K562 (cell line): Measurements from ENCODE around the gene INO80. TPM values are rescaled to one million over a fixed set of nuclear protein-coding genes. Genes with fewer than 3 reads are reported as not detected.
A peak's percentile ranks its signal among the peaks of the same experiment; 100 is the strongest.

Experiments used
- ATAC-seq: fragments of 200-7000 bp; cut with Tn5 transposase; 3 replicates; pipeline ENCODE4 v1.9.1; 2020; ENCODE audit warnings: moderate library complexity
- BruUV-seq: library from RNA; stranded (reverse); fragments of 400-500 nt; replicated peaks from 2 replicates; lab custom pipeline; 2021; lab: Mats Ljungman, UMichigan
- CTCF ChIA-PET: fragments of 300-600 bp; formaldehyde crosslinking; extraction: SDS; loops from one replicate; lab custom pipeline; 2021; ENCODE audit warnings: low intra/inter-chr PET ratio; lab: Yijun Ruan, JAX
- POLR2A ChIA-PET: fragments of 300-600, 350-650 bp; sonication (Branson Sonifier 250); formaldehyde crosslinking; extraction: SDS; loops from one replicate; lab custom pipeline; 2021; ENCODE audit warnings: antibody characterized with exemption, inconsistent platforms; lab: Yijun Ruan, JAX
- DNase-seq, 4 experiments: peaks; one replicate each; pipeline versions ENCODE4 v3.0.0 to v3.0.0-alpha.2; 2011 to 2018; ENCODE audit warnings: low spot score in 3 of 4, mixed read lengths in 3 of 4; ENCODE audit errors: extremely low read depth in 1 of 4
- FAIRE-seq: peaks from 2 replicates; lab custom pipeline; 2011; peaks lifted over from hg19 to GRCh38; lab: Jason Lieb, UNC
- H2AFZ ChIP-seq: 2 replicates; pipeline ENCODE4 v1.6.0; 2011; ENCODE audit warnings: low read depth, low read length, control low read depth, inconsistent platforms
- H3K27ac ChIP-seq: fragments of 200-600 bp; 3 replicates; pipeline ENCODE4 v1.8.0; 2011; ENCODE audit warnings: low read depth, mild to moderate bottlenecking, control low read depth, inconsistent platforms, low read length, moderate library complexity, mixed read lengths; ENCODE audit errors: extremely low read depth
- H3K27me3 ChIP-seq, 2 experiments: fragments of 300-600 bp in 1 of 2; 2 replicates in 1 of 2; 3 replicates in 1 of 2; pipeline versions ENCODE4 v1.6.0 to v1.8.0; 2011; ENCODE audit warnings: inconsistent platforms in 2 of 2, low read length in 2 of 2, mild to moderate bottlenecking in 1 of 2, mixed read lengths in 1 of 2, moderate library complexity in 1 of 2; ENCODE audit not compliant: control insufficient read depth in 2 of 2, insufficient read depth in 2 of 2
- H3K36me3 ChIP-seq: fragments of 300-600 bp; 3 replicates; pipeline ENCODE4 v1.8.0; 2011; ENCODE audit warnings: mild to moderate bottlenecking, low read length, inconsistent platforms; ENCODE audit not compliant: control insufficient read depth, insufficient read depth
- H3K4me1 ChIP-seq, 2 experiments: fragments of 200-600 bp in 1 of 2; replicated peaks in 1 of 2; 2 replicates in 1 of 2; 3 replicates in 1 of 2; pipeline versions ENCODE4 v1.5.1 to v1.8.0; 2011; ENCODE audit warnings: inconsistent platforms in 2 of 2, low read length in 2 of 2, mild to moderate bottlenecking in 1 of 2, mixed read lengths in 1 of 2, moderate library complexity in 1 of 2; ENCODE audit not compliant: control insufficient read depth in 2 of 2, insufficient read depth in 2 of 2
- H3K4me2 ChIP-seq: 2 replicates; pipeline ENCODE4 v1.6.1; 2011; ENCODE audit warnings: low read length, control low read depth, inconsistent platforms, mixed read lengths; ENCODE audit not compliant: insufficient read depth
- H3K4me3 ChIP-seq: fragments of 200-600 bp; sonication (generic), shearing (Covaris generic); 2 replicates; pipeline ENCODE4 v1.5.1; 2016; ENCODE audit warnings: control low read depth, inconsistent platforms
- H3K79me2 ChIP-seq: fragments of 200-600 bp; 3 replicates; pipeline ENCODE4 v1.8.0; 2011; ENCODE audit warnings: low read length, inconsistent platforms; ENCODE audit not compliant: control insufficient read depth, insufficient read depth
- H3K9ac ChIP-seq, 2 experiments: 2 replicates each; pipeline versions ENCODE4 v1.6.0 to v1.6.1; 2011; ENCODE audit warnings: low read depth in 2 of 2, low read length in 2 of 2, control low read depth in 1 of 2, inconsistent platforms in 1 of 2, mild to moderate bottlenecking in 1 of 2, mixed read lengths in 1 of 2; ENCODE audit not compliant: insufficient read depth in 1 of 2
- H3K9me1 ChIP-seq: one replicate; pipeline ENCODE4 v1.6.0; 2011; ENCODE audit warnings: inconsistent platforms, mild to moderate bottlenecking, low read length, moderate library complexity; ENCODE audit not compliant: control insufficient read depth, insufficient read depth
- H3K9me3 ChIP-seq: replicated peaks from 2 replicates; pipeline ENCODE4 v1.5.1; 2011; ENCODE audit warnings: low read depth, low read length, inconsistent platforms; ENCODE audit not compliant: control insufficient read depth, insufficient read depth
- H4K20me1 ChIP-seq: replicated peaks from 2 replicates; pipeline ENCODE4 v1.6.1; 2011; ENCODE audit warnings: low read length, inconsistent platforms, mixed read lengths; ENCODE audit not compliant: control insufficient read depth, insufficient read depth
- ARID2 ChIP-seq: fragments of 450-650 bp; IDR thresholded peaks from 2 replicates; pipeline ENCODE4 v1.6.1; 2017; ENCODE audit warnings: antibody characterized with exemption, mild to moderate bottlenecking
- CBX2 ChIP-seq: fragments of 200-600 bp; sonication (generic); IDR thresholded peaks from one replicate; pipeline ENCODE4 v1.6.1; 2012; ENCODE audit warnings: mild to moderate bottlenecking, low read length, inconsistent platforms; ENCODE audit not compliant: insufficient read depth, poor library complexity, severe bottlenecking
- CEBPG ChIP-seq, 3 experiments: fragments of 200-800 bp in 1 of 3; sonication (Bioruptor generic) in 1 of 3; sonication (generic) in 1 of 3; formaldehyde crosslinking in 1 of 3; IDR thresholded peaks in 2 of 3; conservative IDR thresholded peaks in 1 of 3; 2 replicates each; pipeline versions ENCODE4 v1.6.1 to v1.8.0; 2016 to 2022; ENCODE audit warnings: missing compliant biosample characterization in 2 of 3, missing genetic modification characterization in 2 of 3, mild to moderate bottlenecking in 1 of 3, missing genetic modification reagents in 1 of 3
- HDAC8 ChIP-seq: fragments of 450-650 bp; IDR thresholded peaks from 2 replicates; pipeline ENCODE4 v1.6.1; 2016; ENCODE audit warnings: mild to moderate bottlenecking, missing genetic modification characterization, moderate library complexity, missing compliant biosample characterization
- NR2C1 ChIP-seq, 2 experiments: fragments of 450-650 bp; IDR thresholded peaks; 2 replicates each; pipeline ENCODE4 v1.6.1; 2017; ENCODE audit warnings: mild to moderate bottlenecking in 2 of 2, antibody characterized with exemption in 1 of 2, inconsistent platforms in 1 of 2, missing compliant biosample characterization in 1 of 2, missing genetic modification characterization in 1 of 2
- POLR3G ChIP-seq: IDR thresholded peaks from 2 replicates; pipeline ENCODE4 v1.6.1; 2011; ENCODE audit not compliant: insufficient read length, insufficient replicate concordance; ENCODE audit errors: extremely low read depth
- SMARCB1 ChIP-seq: IDR thresholded peaks from 2 replicates; pipeline ENCODE4 v1.6.1; 2011; ENCODE audit warnings: improper control_type of control experiment, low read depth; ENCODE audit not compliant: insufficient read length
- TOE1 ChIP-seq, 2 experiments: fragments of 450-650 bp in 1 of 2; sonication (generic) in 1 of 2; formaldehyde crosslinking in 1 of 2; IDR thresholded peaks; 2 replicates each; pipeline versions ENCODE4 v1.7.1 to v1.8.0; 2016 to 2022; ENCODE audit warnings: borderline replicate concordance in 2 of 2, mild to moderate bottlenecking in 2 of 2, antibody characterized with exemption in 1 of 2, inconsistent platforms in 1 of 2, low read depth in 1 of 2, missing genetic modification reagents in 1 of 2, moderate library complexity in 1 of 2
- ZFX ChIP-seq: sonication (generic); formaldehyde crosslinking; IDR thresholded peaks from 2 replicates; pipeline ENCODE4 v1.8.0; 2022; ENCODE audit warnings: mild to moderate bottlenecking, missing genetic modification reagents, moderate library complexity
- ZNF197 ChIP-seq: fragments of 200-800 bp; sonication (Bioruptor generic); IDR thresholded peaks from 2 replicates; pipeline ENCODE4 v1.6.1; 2016; ENCODE audit warnings: low read depth, missing genetic modification characterization, missing compliant biosample characterization
- whole genome bisulfite sequencing: fragments of 100-300 bp; shearing (Covaris generic); methylation state at CpG from one replicate; pipeline ENCODE4 v1.1.6; 2016; ENCODE audit warnings: low coverage, mixed read lengths; ENCODE audit not compliant: insufficient coverage; ENCODE audit errors: missing lambda C conversion rate; 5-methylcytosine and 5-hydroxymethylcytosine counted together
- in situ Hi-C: fragments of 300-500 bp; cut with MboI; formaldehyde crosslinking; loops from 4 replicates; pipeline ENCODE4 v1.15.0; 2018; ENCODE audit warnings: inconsistent platforms, mixed read lengths
- intact Hi-C: fragments of 100-400 bp; cut with micrococcal nuclease; formaldehyde crosslinking; loops from 2 replicates; pipeline ENCODE4 v1.14.2; 2022
- polyA plus RNA-seq, 8 experiments: library from polyadenylated mRNA; depleted of rRNA in 4 of 8; stranded (reverse) in 5 of 8; unstranded in 3 of 8; fragments of >200 nt; fragmentation: Nextera tagmentation in 2 of 8; fragmentation: Illumina TruSeq in 1 of 8; extraction: Ambion mirVana in 2 of 8; extraction: Trizol in 1 of 8; gene quantifications; 2 replicates each; pipeline versions ENCODE4 v1.2.1 to v1.2.3, GENCODE V29; 2011 to 2014; ENCODE audit warnings: inconsistent platforms in 1 of 8, missing spikeins in 1 of 8
- total RNA-seq, 7 experiments: library from RNA; depleted of rRNA in 6 of 7; stranded (reverse); fragments of >200 nt in 6 of 7; fragmentation: Illumina TruSeq in 2 of 7; extraction: Trizol in 2 of 7; gene quantifications; 2 replicates each; pipeline versions ENCODE4 v1.2.1 to v1.2.3, GENCODE V29; 2011 to 2021; ENCODE audit warnings: low replicate concordance in 1 of 7
- TF ChIP-seq, protein P1 (sequence below): fragments of 450-650 bp; conservative IDR thresholded peaks from 2 replicates; pipeline ENCODE4 v1.6.1; 2016; ENCODE audit warnings: missing genetic modification characterization, low read depth, mild to moderate bottlenecking, control low read depth, missing compliant biosample characterization
- TF ChIP-seq, protein P2 (sequence below): sonication (generic); formaldehyde crosslinking; IDR thresholded peaks from 2 replicates; pipeline ENCODE4 v1.5.0; 2020; ENCODE audit warnings: missing genetic modification reagents

INO80 gene
- total and polyA plus RNA-seq, 9 of the 15 experiments (the other 6 are each of a cell fraction or from before 2014, with no cell fraction given), result 1.1 to 25.7 (median 19.9) TPM

DNA sequence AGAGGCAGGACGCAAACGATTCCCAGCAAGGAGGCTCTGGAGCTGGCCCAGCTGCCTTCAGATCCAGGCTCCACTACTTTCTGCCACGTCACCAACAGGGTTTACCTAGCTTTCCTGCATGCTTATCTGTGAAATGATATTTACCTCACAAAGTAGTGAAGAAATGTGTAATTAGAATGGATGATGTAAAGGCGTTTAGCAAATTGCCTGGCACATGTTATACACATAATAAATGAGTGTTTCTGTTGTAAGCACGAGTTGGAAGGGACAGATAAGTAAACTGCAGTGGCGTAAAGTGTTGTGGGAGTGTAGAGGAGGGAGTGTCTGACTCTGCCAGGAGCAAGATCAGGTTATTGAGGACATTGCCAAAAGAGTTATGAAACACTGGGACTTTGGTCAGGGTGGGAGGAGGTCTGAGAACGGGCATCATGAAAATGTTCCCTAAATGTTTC, 166.3 kb downstream of the INO80 start (continued):
- 0 out of 2 replicates have a peak, but pooled peaks have one; percentile 18 for TF ChIP-seq TOE1 (IDR thresholded peaks at IDR 0.05; ENCODE audit: borderline replicate concordance)
- TF ChIP-seq TOE1 (CRISPR knock-in tag; IDR thresholded peaks at IDR 0.05; ENCODE audit: borderline replicate concordance, low read depth), result no peak
- TF ChIP-seq CEBPG (CRISPR knock-in tag; IDR thresholded peaks at IDR 0.05), result no peak
- TF ChIP-seq CEBPG (tag; conservative IDR thresholded peaks at IDR 0.05 in 1 of 2, IDR thresholded peaks at IDR 0.05 in 1 of 2), result 0 out of 4 replicates have a peak, but pooled peaks of 1 of the 2 experiments have one; percentile 42
- no peak for TF ChIP-seq ZNF197 (CRISPR knock-in tag)
- no peak for TF ChIP-seq SMARCB1
- TF ChIP-seq CBX2, result no peak
- TF ChIP-seq ARID2, result no peak
- no peak for TF ChIP-seq NR2C1 (IDR thresholded peaks at IDR 0.05)
- no peak for TF ChIP-seq NR2C1 (tag; IDR thresholded peaks at IDR 0.05)

GRCh38 chr15:40948706-40949473, 167.2 kb downstream of the INO80 start:
- intact Hi-C loops (no loop called here), in situ Hi-C loops (no loop called here)
- no peaks in the 10 kb centered on the region for H4K20me1 ChIP-seq
- H3K4me1 ChIP-seq, result peaks cover 9 to 22% of the 10 kb centered on the region in 2 experiments; a peak in 4 of 5 replicates
- peak overlapping the region; percentile 78 for H2AFZ ChIP-seq
- H3K9ac ChIP-seq, result peak overlapping the region in 1 of 2 experiments; percentile 18; a peak in 1 of 4 replicates
- no peaks in the 10 kb centered on the region for H3K36me3 ChIP-seq
- ATAC-seq (no peak), DNase-seq (no peak), FAIRE-seq (no peak)
- peaks cover 1 to 2% of the 10 kb centered on the region in 2 experiments; a peak in 2 of 5 replicates for H3K27me3 ChIP-seq
- ChIA-PET CTCF (no interaction called here), POLR2A (interaction anchor here (0.7 to 1.2 kb wide), 2 partner anchors 18 to 662 kb away, joined by 3 to 4 read pairs; no protein-coding TSS in a partner anchor)
- H3K27ac ChIP-seq, result no peak overlapping the region
- WGBS, result 43% methylated on average over 21 of the region's 21 CpGs
- H3K9me3 ChIP-seq, result no peaks in the 10 kb centered on the region
- H3K4me3 ChIP-seq, result no peak overlapping the region
- no peaks in the 10 kb centered on the region for H3K9me1 ChIP-seq
- no TSS peak for BruUV-seq
- no peak overlapping the region for H3K4me2 ChIP-seq
- H3K79me2 ChIP-seq, result peaks cover 5% of the 10 kb centered on the region; the same call in 2 of the 3 replicates
- TF ChIP-seq POLR3G, result no peak
- TF ChIP-seq, protein P1, sequence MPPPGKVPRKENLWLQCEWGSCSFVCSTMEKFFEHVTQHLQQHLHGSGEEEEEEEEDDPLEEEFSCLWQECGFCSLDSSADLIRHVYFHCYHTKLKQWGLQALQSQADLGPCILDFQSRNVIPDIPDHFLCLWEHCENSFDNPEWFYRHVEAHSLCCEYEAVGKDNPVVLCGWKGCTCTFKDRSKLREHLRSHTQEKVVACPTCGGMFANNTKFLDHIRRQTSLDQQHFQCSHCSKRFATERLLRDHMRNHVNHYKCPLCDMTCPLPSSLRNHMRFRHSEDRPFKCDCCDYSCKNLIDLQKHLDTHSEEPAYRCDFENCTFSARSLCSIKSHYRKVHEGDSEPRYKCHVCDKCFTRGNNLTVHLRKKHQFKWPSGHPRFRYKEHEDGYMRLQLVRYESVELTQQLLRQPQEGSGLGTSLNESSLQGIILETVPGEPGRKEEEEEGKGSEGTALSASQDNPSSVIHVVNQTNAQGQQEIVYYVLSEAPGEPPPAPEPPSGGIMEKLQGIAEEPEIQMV, result no peak
- 0 out of 2 replicates have a peak, but pooled peaks have one; percentile 21 for TF ChIP-seq ZFX (CRISPR knock-in tag)
- 0 out of 2 replicates have a peak, but pooled peaks have one; percentile 36 for TF ChIP-seq HDAC8 (tag)
- TF ChIP-seq, protein P2, sequence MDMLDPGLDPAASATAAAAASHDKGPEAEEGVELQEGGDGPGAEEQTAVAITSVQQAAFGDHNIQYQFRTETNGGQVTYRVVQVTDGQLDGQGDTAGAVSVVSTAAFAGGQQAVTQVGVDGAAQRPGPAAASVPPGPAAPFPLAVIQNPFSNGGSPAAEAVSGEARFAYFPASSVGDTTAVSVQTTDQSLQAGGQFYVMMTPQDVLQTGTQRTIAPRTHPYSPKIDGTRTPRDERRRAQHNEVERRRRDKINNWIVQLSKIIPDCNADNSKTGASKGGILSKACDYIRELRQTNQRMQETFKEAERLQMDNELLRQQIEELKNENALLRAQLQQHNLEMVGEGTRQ, result no peak
